ENCODE measurements around the gene ZMYND19.
A peak's percentile ranks its signal among the peaks of the same experiment; 100 is the strongest.
"Not testable (repeated sequence)": the region's sequence is repeated elsewhere in the genome, so short reads cannot be mapped to it uniquely, and the experiment has no call there.

Gene ZMYND19

DNA sequence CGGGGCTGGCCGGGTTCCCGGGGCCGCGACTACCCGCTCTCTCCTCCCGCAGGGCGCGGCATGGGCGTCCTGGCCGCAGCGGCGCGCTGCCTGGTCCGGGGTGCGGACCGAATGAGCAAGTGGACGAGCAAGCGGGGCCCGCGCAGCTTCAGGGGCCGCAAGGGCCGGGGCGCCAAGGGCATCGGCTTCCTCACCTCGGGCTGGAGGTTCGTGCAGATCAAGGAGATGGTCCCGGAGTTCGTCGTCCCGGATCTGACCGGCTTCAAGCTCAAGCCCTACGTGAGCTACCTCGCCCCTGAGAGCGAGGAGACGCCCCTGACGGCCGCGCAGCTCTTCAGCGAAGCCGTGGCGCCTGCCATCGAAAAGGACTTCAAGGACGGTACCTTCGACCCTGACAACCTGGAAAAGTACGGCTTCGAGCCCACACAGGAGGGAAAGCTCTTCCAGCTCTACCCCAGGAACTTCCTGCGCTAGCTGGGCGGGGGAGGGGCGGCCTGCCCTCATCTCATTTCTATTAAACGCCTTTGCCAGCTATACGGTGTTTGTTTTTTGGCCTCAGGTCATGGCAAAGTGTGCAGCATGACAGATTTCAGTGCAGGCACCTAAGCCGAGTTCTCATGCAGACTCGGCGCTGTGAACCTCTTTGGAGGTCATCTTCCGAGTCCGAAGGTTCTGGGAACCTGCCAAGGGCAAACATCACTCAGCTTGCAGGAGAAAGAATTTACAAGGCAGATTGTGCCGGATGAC is 38.1 kb downstream of the ZMYND19 start:
- DNase-seq: no peak

DNA sequence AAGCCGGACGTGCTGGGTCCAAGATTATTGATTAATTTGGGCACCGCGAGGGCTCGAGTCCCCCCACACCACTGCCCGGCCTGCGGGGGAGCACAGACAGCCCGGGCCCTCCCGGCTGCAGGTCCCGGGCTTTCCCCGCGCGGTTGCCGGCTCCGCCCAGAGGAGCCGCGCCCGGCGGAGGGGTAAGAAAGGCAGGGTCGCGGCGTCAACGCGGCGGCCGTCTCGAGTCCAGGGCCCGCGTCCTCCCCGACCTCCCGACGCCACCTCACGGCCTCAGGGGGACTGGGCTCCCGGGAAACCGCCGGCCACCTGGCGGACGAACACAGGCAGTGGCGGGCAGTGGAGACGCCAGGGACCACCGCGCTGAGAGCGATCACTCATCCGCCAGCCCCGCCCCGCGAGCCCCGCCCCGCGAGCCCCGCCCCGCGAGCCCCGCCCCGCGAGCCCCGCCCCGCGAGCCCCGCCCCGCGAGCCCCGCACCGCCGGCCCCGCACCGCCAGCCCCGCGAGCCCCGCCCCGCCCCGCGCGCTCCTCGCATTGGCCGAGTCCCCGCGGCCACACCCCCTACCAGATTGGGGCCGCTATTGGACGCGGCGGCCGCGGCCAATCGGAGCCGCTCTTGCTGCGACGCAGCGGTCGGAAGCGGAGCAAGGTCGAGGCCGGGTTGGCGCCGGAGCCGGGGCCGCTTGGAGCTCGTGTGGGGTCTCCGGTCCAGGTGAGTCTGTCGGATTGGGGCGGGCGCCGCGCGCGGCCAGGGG is 38.9 kb downstream of the ZMYND19 start, which contains the start of gene MRPL41:
Gene MRPL41, plus strand, starts transcription at position 616 of the 758 bp plus-strand sequence. CDS start 203 bp downstream, outside the sequence.
- DNase-seq: peak; percentile 86

DNA sequence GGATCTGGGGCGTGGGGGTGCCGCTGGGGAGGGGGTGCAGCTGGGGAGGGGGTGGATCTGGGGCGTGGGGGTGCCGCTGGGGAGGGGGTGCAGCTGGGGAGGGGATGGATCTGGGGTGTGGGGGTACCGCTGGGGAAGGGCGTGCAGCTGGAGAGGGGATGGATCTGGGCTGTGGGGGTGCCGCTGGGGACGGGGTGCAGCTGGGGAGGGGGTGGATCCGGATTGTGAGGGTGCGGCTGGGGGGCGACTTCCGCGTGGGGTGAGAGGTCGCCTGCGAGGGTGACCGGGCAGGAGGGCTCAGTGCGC is 39.4 kb downstream of the ZMYND19 start:
- not testable (repeated sequence) for DNase-seq

DNA sequence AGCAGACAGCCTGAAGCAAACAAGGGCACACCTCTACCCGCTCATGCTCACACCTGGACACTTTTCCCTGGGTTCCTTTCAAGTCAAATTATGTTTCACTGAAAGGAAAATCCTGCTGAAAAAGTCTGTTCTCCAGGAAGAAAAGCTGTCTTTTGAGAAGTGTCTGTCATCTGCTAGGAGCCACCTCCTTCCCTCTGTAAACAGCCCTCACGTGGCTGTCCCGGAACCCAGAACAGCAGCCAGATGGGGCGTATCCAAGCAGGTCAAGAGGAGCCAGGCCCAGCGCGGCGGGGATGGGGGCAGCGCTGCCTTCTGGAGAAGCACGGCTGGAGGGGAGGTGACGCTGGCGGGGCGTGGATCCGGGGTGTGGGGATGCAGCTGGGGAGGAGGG is 40.1 kb downstream of the ZMYND19 start, which contains the start of gene PNPLA7:
Gene PNPLA7, minus strand, starts transcription at position 172 of the 391 bp plus-strand sequence. CDS start 205 bp downstream, outside the sequence.
- peak; percentile 45 for DNase-seq

DNA sequence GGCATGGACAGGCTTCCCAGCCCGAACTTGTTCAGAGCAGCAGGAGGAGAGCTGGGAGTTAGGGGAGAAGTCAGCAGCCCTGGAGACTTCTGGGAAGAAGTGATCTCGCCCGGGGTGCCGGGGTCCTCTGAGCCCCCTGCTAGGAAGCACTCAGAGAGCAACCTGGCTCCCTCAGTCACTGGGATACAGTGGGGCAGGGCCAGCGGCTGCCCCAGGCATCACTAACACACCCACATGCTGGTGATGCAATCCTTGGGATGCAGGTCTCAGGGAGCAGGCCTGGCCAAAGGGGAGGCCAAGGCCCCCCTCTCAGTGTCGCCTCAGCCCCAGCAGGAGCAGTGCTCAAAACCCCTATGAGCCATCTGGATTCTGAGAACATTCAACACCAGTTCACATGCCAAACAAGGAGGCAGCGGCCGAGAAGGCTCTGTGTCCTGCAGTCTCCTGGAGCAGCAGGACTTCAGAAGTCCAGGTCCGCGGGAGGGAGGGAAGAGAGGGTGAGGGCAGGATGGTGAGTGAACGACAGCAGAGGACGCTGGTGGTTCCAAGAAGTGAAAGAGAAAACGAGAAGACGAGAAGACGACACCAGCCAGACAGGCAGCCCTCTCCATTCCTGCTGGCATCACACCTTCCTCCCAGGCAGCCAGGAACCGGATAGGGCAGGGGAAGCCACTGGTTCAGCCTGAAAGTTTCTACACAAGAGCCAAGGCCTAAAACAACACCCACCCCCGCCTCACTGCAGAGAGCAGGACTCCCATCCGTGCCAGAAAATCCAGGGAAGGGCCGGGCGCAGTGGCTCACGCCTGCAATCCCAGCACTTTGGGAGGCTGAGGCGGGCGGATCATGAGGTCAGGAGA is 42.4 kb downstream of the ZMYND19 start:
- no peak for DNase-seq

DNA sequence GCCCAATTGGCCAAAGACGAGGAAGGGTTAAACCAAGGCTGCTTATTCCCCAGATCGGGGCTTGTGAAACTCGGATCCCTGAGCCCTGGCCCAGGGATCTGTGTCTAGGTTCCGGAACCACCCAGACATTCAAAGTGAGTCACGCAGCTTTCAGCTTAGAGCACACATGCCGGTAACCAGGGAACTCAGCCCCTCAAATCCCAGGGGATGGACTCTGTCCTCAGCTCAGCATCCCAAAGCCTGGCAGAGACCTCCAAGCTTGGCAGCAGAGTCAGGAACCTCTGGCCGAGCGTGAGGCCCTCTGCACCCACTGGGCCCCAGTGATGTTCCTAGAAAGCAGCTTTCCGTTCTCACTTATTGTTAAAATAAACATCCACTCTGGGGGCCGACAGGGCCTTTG is 45.2 kb downstream of the ZMYND19 start:
- no peak for DNase-seq

DNA sequence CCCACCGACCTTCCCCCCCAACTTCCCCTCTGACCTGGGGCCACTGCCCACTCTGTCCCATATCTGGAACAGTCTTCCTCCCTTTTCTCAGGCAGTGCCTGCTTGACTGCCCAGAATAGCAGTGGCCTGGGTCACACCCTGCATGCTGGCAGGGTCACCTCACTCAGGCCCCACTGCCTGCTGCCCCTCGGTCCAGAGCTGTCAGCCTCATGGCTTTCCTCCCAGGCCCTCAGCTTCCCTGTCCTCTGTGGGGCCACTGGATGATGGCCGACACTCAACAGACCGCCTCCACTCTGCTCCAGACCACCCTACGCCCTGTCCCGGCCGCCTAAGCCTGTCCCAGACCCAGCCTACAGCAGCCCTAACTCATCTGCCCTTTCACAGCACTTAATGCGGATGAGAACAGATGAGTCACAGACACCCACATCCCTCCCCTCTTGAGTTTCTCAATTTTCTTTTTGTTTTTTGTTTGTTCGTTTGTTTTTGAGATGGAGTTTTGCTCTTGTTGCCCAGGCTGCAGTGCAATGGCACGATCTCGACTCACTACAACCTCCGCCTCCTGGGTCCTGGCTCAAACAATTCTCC is 46.0 kb downstream of the ZMYND19 start:
- DNase-seq: no peak

DNA sequence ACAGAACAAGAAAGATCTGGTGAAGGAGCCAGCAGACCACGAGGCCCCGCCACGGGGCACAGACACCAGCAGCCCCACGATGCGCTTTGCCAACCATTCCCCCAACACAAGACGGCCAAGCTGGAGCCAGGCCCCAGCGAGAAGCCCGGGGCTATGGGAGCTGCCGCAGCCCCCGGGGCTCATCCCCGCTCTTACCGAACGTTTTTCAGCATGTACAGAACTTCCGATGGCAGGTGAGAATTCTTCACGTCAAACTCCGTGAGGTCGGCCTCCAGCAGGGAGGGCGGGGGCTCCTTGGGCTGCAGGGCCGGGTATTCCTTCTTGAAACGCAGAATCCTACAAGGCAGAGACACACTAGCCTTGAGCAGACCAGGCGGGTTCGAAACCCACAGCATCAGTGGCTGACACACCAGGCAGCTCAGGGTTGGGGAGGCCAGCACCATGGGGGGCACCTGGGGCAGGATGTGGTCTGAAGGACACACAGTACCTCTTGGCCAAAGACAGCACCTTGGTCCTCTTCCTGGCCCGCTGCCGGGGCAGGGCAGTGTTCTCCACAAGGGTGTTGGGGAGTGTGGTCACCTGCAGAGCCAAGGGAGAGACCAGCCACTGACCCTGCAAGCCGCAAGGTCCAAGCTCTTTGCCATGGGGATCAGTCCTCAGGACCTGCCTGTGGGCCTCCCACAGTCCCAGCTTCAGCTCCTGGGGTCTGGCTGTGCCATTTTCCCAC is 46.9 kb downstream of the ZMYND19 start:
- DNase-seq: no peak

DNA sequence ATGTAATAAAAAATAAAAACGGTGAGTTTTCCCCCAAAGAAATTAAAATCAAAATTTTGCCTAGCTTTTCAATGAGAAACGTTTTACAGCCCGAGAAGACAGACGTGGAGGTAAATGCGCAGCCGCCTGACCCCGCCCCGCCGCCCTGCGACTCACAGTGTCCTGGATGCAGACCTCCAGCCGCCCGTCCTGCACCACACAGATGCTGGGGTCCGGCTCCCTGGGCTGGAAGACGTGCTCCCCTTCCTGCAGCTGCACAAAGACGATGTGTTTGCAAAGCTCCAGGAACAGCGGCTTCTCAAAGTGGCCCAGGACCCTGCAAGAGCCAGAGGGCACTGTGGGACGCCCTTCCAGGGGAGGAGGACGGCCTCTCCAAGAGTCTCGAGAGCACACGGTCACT is 47.8 kb downstream of the ZMYND19 start:
- DNase-seq: no peak

DNA sequence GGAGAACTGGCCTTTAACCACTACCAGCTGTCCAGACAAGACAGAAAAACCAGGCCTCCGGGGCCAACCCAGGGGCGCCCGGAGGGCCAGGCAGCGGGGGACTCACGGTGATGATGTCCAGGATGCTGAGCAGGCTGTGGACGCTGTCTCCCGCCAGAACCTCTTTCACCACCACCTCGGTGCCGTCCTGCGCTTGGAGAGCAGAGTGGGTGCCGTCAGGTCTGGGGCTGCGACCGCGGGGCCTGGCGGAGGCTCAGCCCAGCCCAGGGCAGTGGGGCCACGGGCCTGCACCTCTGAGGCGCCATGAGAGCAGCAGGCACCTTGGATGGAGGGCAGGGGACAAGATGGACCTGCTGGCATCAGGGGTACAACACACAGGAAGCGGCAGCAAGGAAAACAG is 49.8 kb downstream of the ZMYND19 start:
- no peak for DNase-seq

DNA sequence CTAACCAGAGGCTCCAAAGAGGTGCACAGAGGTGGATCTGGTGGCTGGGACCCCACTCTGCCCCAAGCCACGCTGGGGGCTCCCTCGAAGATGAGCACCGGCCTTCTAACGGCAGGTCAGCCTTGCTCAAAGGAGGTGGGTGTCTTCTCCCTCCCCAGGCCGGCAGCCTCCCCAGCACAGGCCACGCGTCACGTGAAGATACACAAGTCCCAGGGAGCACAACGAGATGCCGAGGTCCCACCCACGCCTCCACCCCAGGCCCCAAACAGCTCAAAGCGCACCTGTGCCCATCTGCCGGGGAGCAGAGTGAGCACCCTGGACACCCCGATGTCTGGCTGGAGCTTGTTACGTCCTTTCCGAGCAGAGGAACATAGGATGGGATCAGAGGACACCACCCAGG is 52.3 kb downstream of the ZMYND19 start:
- no peak for DNase-seq

DNA sequence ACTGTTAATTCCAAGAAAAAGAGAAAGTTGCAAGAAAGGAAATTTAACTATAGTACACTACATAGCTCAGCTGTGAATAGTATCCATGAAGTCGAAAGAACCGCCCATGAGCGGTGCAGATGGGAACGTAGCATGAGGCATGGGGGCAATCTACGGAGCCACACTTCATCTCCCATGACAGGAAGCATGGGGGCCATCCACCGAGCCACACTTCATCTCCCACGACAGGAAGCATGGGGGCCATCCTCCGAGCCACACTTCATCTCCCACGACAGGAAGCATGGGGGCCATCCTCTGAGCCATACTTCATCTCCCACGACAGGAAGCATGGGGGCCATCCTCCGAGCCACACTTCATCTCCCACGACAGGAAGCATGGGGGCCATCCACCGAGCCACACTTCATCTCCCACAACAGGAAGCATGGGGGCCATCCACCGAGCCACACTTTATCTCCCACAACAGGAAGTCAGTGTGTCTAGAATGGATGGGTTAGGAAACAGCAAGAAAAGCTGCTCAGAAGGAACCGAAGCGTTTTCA is 53.6 kb downstream of the ZMYND19 start:
- DNase-seq: not testable (repeated sequence)

DNA sequence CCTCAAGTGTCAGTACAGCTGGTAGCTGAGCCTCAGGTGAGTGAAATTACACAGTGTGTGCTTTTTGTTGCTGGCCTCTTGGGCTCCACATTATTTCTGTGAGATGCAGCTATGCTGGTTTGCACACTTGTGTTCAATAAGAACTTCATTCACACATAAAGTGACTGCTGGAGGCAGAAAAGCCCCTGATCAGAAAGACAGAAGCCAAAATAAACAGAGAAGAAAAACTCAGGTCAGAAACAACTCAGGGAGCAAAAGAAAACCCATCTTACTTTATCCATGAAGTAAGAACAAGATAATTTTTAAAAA is 55.2 kb downstream of the ZMYND19 start:
- DNase-seq: no peak

DNA sequence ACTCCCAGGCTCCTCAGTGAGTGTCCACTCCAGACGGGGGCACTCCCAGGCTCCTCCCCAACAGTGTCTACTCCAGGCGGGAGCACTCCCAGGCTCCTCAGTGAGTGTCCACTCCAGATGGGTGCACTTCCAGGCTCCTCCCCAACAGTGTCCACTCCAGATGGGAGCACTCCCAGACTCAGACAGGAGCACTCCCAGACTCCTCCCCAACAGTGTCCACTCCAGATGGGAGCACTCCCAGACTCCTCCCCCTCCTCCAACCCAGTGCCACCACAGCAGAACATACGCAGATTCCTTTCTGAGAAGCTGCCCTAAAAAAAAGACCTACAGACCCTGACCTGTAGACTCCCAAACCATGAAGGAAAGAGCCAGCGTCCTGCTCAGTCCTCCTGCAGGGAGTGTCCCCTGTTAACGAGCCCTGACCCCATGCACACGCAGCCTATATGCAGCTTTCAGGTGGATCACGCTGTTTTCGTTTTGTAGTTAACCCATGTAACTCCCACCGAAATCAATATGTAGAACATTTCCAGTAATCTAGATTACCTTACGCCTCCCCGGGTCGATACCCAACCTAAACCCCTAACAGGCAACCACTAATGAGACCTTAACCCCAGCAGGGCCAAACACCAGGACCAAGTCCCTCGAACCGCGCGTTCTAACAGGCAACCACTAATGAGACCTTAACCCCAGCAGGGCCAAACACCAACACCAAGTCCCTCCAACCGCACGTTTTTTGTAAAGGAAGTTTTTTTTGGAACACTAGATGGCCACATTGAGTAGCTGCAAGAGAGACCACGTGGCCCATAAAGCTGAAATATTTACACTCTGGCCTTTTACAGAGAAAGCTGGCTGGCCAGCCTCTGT is 55.8 kb downstream of the ZMYND19 start:
- peak; percentile 55 for DNase-seq

DNA sequence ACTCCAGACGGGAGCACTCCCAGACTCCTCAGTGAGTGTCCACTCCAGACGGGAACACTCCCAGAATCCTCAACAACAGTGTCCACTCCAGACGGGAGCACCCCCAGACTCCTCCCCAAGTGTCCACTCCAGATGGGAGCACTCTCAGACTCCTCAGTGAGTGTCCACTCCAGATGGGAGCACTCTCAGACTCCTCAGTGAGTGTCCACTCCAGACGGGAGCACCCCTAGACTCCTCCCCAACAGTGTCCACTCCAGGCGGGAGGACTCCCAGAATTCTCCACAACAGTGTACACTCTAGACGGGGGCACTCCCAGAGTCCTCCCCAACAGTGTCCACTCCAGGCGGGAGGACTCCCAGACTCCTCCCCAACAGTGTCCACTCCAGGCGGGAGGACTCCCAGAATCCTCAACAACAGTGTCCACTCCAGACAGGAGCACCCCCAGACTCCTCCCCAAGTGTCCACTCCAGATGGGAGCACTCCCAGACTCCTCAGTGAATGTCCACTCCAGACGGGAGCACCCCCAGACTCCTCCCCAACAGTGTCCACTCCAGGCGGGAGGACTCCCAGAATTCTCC is 57.3 kb downstream of the ZMYND19 start:
- not testable (repeated sequence) for DNase-seq
